KG1 (cell line): ENCODE measurements around the gene LIMA1.

Source experiments
- DNase-seq: peaks from one replicate; lab custom pipeline; 2025; lab: John Stamatoyannopoulos, UW

Gene LIMA1

GRCh38 chr12:50129290-50129689, 154.0 kb downstream of the LIMA1 start:
- no peak for DNase-seq

- no peak for DNase-seq
Observed at GRCh38 chr12:50127546-50127945, 155.8 kb downstream of the LIMA1 start.
